ENCODE data around the gene RYR3. TPM values are rescaled to one million over a fixed set of nuclear protein-coding genes. Genes with fewer than 3 reads are reported as not detected.

Gene RYR3
- total and polyA plus RNA-seq, 10 of the 15 experiments (the other 5 are each of a cell fraction or from before 2014, with no cell fraction given) = under 0.01 to 0.44 (median 0.16) TPM; not detected in 5

GRCh38 chr15:33341953-33342352 is 31.2 kb downstream of the RYR3 start:
- intact Hi-C loops (cut with micrococcal nuclease; ENCODE audit: unreplicated experiment) (no loop called here), in situ Hi-C loops (cut with MboI) (no loop called here)
- H3K27me3 ChIP-seq (replicated peaks in 1 of 2; ENCODE audit: control insufficient read depth in 2 of 2, insufficient read depth in 2 of 2, low read length in 1 of 2) = no peaks in the 10 kb centered on the region
- no peaks in the 10 kb centered on the region for H4K20me1 ChIP-seq (ENCODE audit: control insufficient read depth, insufficient read depth)
- no peak overlapping the region for H3K4me2 ChIP-seq (ENCODE audit: control insufficient read depth, insufficient read depth)
- ATAC-seq (no peak), FAIRE-seq (no peak), DNase-seq (ENCODE audit: low read depth, low spot score) (no peak)
- BruUV-seq (replicated peaks) = no TSS peak
- H3K79me2 ChIP-seq (ENCODE audit: control insufficient read depth, insufficient read depth, low read length) = no peaks in the 10 kb centered on the region
- ChIA-PET RAD21 (ENCODE audit: unreplicated experiment) (no interaction called here), SMC1A (ENCODE audit: uncharacterized antibody, unreplicated experiment) (interaction anchor here (0.7 kb wide), 1 partner anchor 284 kb away, joined by 3 read pairs; no protein-coding TSS in a partner anchor), POLR2A (no interaction called here), CTCF (interaction anchor here (0.8 to 1.6 kb wide), 3 partner anchors 16 to 359 kb away, joined by 3 to 4 read pairs (median 3); no protein-coding TSS in a partner anchor)
- TF ChIP-seq JUND (IDR thresholded peaks at IDR 0.05; ENCODE audit: low read depth, low read length) (no peak), RELA (IDR thresholded peaks at IDR 0.05; ENCODE audit: borderline replicate concordance, partially characterized antibody) (no peak), CEBPB (IDR thresholded peaks at IDR 0.05; ENCODE audit: borderline replicate concordance in 1 of 2, low read depth in 2 of 2, low read length in 2 of 2) (no peak), PML (IDR thresholded peaks at IDR 0.05; ENCODE audit: low read length) (no peak)
- no peaks in the 10 kb centered on the region for H3K9me3 ChIP-seq (replicated peaks; ENCODE audit: control insufficient read depth, insufficient read depth, low read length)
- H3K4me1 ChIP-seq (ENCODE audit: control insufficient read depth, insufficient read depth, low read length) = peaks cover 5% of the 10 kb centered on the region
- H3K9ac ChIP-seq (ENCODE audit: control insufficient read depth, insufficient read depth, low read length) = no peak overlapping the region
- no peaks in the 10 kb centered on the region for H3K36me3 ChIP-seq (ENCODE audit: control insufficient read depth in 2 of 2, insufficient read depth in 2 of 2, low read length in 1 of 2)
- H2AFZ ChIP-seq (ENCODE audit: control insufficient read depth, low read depth, low read length) = no peak overlapping the region
- 13% methylated on average over 4 of the region's 4 CpGs for WGBS (ENCODE audit: insufficient coverage, insufficient replicate concordance, low lambda C conversion rate, missing lambda C conversion rate)
- no peak overlapping the region for H3K27ac ChIP-seq (ENCODE audit: control insufficient read depth, insufficient read depth)
- no peak overlapping the region for H3K4me3 ChIP-seq

- intact Hi-C loops (cut with micrococcal nuclease; ENCODE audit: unreplicated experiment) (no loop called here), in situ Hi-C loops (cut with MboI) (no loop called here)
- TF ChIP-seq PKNOX1 (IDR thresholded peaks at IDR 0.05) (no peak), ZNF207 (IDR thresholded peaks at IDR 0.05; ENCODE audit: borderline replicate concordance) (no peak), POLR2A (IDR thresholded peaks at IDR 0.05; ENCODE audit: low read depth, low read length) (no peak)
- H2AFZ ChIP-seq (ENCODE audit: control insufficient read depth, low read depth, low read length) = no peak overlapping the region
- no peak overlapping the region for H3K9ac ChIP-seq (ENCODE audit: control insufficient read depth, insufficient read depth, low read length)
- BruUV-seq (replicated peaks) = no TSS peak
- 41% methylated on average over 5 of the region's 5 CpGs for WGBS (ENCODE audit: insufficient coverage, insufficient replicate concordance, low lambda C conversion rate, missing lambda C conversion rate)
- no peak overlapping the region for H3K4me2 ChIP-seq (ENCODE audit: control insufficient read depth, insufficient read depth)
- no peak overlapping the region for H3K27ac ChIP-seq (ENCODE audit: control insufficient read depth, insufficient read depth)
- no peaks in the 10 kb centered on the region for H4K20me1 ChIP-seq (ENCODE audit: control insufficient read depth, insufficient read depth)
- ChIA-PET CTCF (interaction anchor here (1.1 to 1.6 kb wide), 3 partner anchors 20 to 357 kb away, joined by 3 to 4 read pairs (median 4); no protein-coding TSS in a partner anchor), POLR2A (no interaction called here), SMC1A (ENCODE audit: uncharacterized antibody, unreplicated experiment) (interaction anchor here (1.5 to 3.3 kb wide), 5 partner anchors 15 to 51 kb away, joined by 3 to 20 read pairs (median 7); no protein-coding TSS in a partner anchor), RAD21 (ENCODE audit: unreplicated experiment) (interaction anchor here (2.1 kb wide), 1 partner anchor 20 kb away, joined by 13 read pairs; no protein-coding TSS in a partner anchor)
- H3K9me3 ChIP-seq (replicated peaks; ENCODE audit: control insufficient read depth, insufficient read depth, low read length) = no peaks in the 10 kb centered on the region
- H3K27me3 ChIP-seq (replicated peaks in 1 of 2; ENCODE audit: control insufficient read depth in 2 of 2, insufficient read depth in 2 of 2, low read length in 1 of 2) = no peaks in the 10 kb centered on the region
- H3K4me1 ChIP-seq (ENCODE audit: control insufficient read depth, insufficient read depth, low read length) = peaks cover 5% of the 10 kb centered on the region
- no peak overlapping the region for H3K4me3 ChIP-seq
- DNase-seq (ENCODE audit: low read depth, low spot score) (no peak), ATAC-seq (no peak), FAIRE-seq (peak; percentile 81)
- H3K36me3 ChIP-seq (ENCODE audit: control insufficient read depth in 2 of 2, insufficient read depth in 2 of 2, low read length in 1 of 2) = no peaks in the 10 kb centered on the region
- no peaks in the 10 kb centered on the region for H3K79me2 ChIP-seq (ENCODE audit: control insufficient read depth, insufficient read depth, low read length)
Measured at GRCh38 chr15:33343275-33343674, 32.5 kb downstream of the RYR3 start.
